Measurements from ENCODE around the gene CHIC2. TPM values are rescaled to one million over a fixed set of nuclear protein-coding genes. Genes with fewer than 3 reads are reported as not detected.

The CHIC2 gene
- total RNA-seq, 1 experiment from 2014 or later: 8.2 TPM

GRCh38 chr4:54093324-54094240 lies 29.2 kb upstream of the CHIC2 start:
- no peak overlapping the region for H3K14ac ChIP-seq (ENCODE audit: insufficient read depth, low read length)
- H3K79me2 ChIP-seq (ENCODE audit: insufficient read depth, low read length): no peaks in the 10 kb centered on the region
- no peaks in the 10 kb centered on the region for H3K79me1 ChIP-seq (ENCODE audit: insufficient read depth, low read depth, low read length, poor library complexity, severe bottlenecking)
- H3K4me1 ChIP-seq (ENCODE audit: insufficient read depth, low read length): peaks cover 9% of the 10 kb centered on the region
- no peak for TF ChIP-seq CTCF (conservative IDR thresholded peaks at IDR 0.05)
- DNase-seq: peak; percentile 71
- Mint-ChIP-seq H3K36me3 (ENCODE audit: insufficient read depth in 1 of 3, low read depth in 3 of 3) (no peaks in the 10 kb centered on the region), H3K4me3 (peak overlapping the region; percentile 25 to 71; a peak in 4 of 5 replicates), H3K9me3 (peaks cover 0 to 3% of the 10 kb centered on the region in 2 experiments; a peak in 1 of 5 replicates), H3K27me3 (ENCODE audit: low read depth) (peaks cover 97% of the 10 kb centered on the region), H3K4me1 (peaks cover 51 to 62% of the 10 kb centered on the region in 2 experiments), H3K27ac (no peak overlapping the region)
- no peak overlapping the region for H2AK5ac ChIP-seq (ENCODE audit: insufficient read length, low read length)
- H3T11ph ChIP-seq (ENCODE audit: low read length): no peak overlapping the region
- H4K8ac ChIP-seq (replicated peaks; ENCODE audit: insufficient read length, low read depth, low read length): no peak overlapping the region
- no peak overlapping the region for H2BK5ac ChIP-seq (ENCODE audit: insufficient read length, low read length)
- H3K23me2 ChIP-seq (ENCODE audit: insufficient read length, low read depth, low read length, poor library complexity, severe bottlenecking): peaks cover 11% of the 10 kb centered on the region
- H2BK15ac ChIP-seq (ENCODE audit: low read depth, low read length): no peak overlapping the region
- H3K9me3 ChIP-seq (ENCODE audit: control insufficient read depth, low read depth, low read length): no peaks in the 10 kb centered on the region
- H4K91ac ChIP-seq (ENCODE audit: insufficient read length, low read depth, low read length): no peak overlapping the region
- H4K20me1 ChIP-seq (ENCODE audit: control insufficient read depth, insufficient read depth, insufficient read length): peaks cover 3% of the 10 kb centered on the region
- peak overlapping the region; percentile 36 for H3K4me2 ChIP-seq (ENCODE audit: insufficient read depth, insufficient read length, low read length)
- no peak overlapping the region for H3K23ac ChIP-seq (ENCODE audit: insufficient read length, low read depth, low read length)
- no peak overlapping the region for H3K4ac ChIP-seq (ENCODE audit: low read depth, low read length)
- no peak overlapping the region for H2AFZ ChIP-seq (ENCODE audit: low read length)
- no peak overlapping the region for H3K56ac ChIP-seq (ENCODE audit: insufficient read length, low read depth, low read length)
- no peak overlapping the region for H3K9ac ChIP-seq (ENCODE audit: extremely low read depth, insufficient read length, low read length)
- H3K27ac ChIP-seq (ENCODE audit: insufficient read length, low read depth, low read length): no peak overlapping the region
- H2BK120ac ChIP-seq (ENCODE audit: low read depth, low read length, poor library complexity, severe bottlenecking): no peak overlapping the region
- H2BK20ac ChIP-seq (ENCODE audit: low read depth, low read length, poor library complexity, severe bottlenecking): no peak overlapping the region
- H3K27me3 ChIP-seq (ENCODE audit: insufficient read depth, low read length): peaks cover 81% of the 10 kb centered on the region
- H3K18ac ChIP-seq (ENCODE audit: insufficient read length, low read depth, low read length): no peak overlapping the region
- no peak overlapping the region for H2BK12ac ChIP-seq (ENCODE audit: insufficient read length, low read depth, low read length)
- H4K5ac ChIP-seq (ENCODE audit: insufficient read length, low read depth, low read length): no peak overlapping the region
- WGBS (ENCODE audit: extremely low coverage, insufficient read length, low lambda C conversion rate): no CpG with 5 or more reads among the region's 37 CpGs
